Retina (tissue), 1 donor: ENCODE data around the gene LRIT1.

Source experiments
- DNase-seq: peaks from one replicate; pipeline ENCODE4 v3.0.0-alpha.2; 2016

Gene LRIT1

GRCh38 chr10:84191106-84191505, 50.2 kb downstream of the LRIT1 start:
- no peak for DNase-seq

GRCh38 chr10:84190621-84191020, 50.7 kb downstream of the LRIT1 start:
- no peak for DNase-seq

GRCh38 chr10:84188815-84189214, 52.5 kb downstream of the LRIT1 start:
- DNase-seq = no peak

GRCh38 chr10:84185526-84186175, 55.7 kb downstream of the LRIT1 start:
- DNase-seq = peak; percentile 36

GRCh38 chr10:84184517-84184916, 56.8 kb downstream of the LRIT1 start:
- DNase-seq = no peak

GRCh38 chr10:84181631-84182030, 59.7 kb downstream of the LRIT1 start:
- no peak for DNase-seq
